Karpas-422 (cell line): ENCODE data around the gene DMAC2. TPM values are rescaled to one million over a fixed set of nuclear protein-coding genes. Genes with fewer than 3 reads are reported as not detected.
A peak's percentile ranks its signal among the peaks of the same experiment; 100 is the strongest.
"Not testable (repeated sequence)": the region's sequence is repeated elsewhere in the genome, so short reads cannot be mapped to it uniquely, and the experiment has no call there.

Experiments
- DNase-seq: peaks from one replicate; pipeline ENCODE4 v3.0.0-alpha.2; 2015
- H2AFZ ChIP-seq: fragments of 200-600 bp; sonication (generic); 2 replicates; pipeline ENCODE4 v1.6.1; 2014; ENCODE audit warnings: antibody characterized with exemption, low read length, mixed read lengths
- H3K27ac ChIP-seq: fragments of 200-600 bp; sonication (generic); 2 replicates; pipeline ENCODE4 v1.5.1; 2014; ENCODE audit warnings: mild to moderate bottlenecking, low read length, moderate library complexity
- H3K27me3 ChIP-seq: fragments of 200-600 bp; sonication (generic); 2 replicates; pipeline ENCODE4 v1.6.1; 2014; ENCODE audit warnings: low read length, mixed read lengths
- H3K36me3 ChIP-seq: fragments of 200-600 bp; sonication (generic); 2 replicates; pipeline ENCODE4 v1.6.1; 2014; ENCODE audit warnings: low read length, mixed read lengths; ENCODE audit not compliant: insufficient read depth
- H3K4me1 ChIP-seq: fragments of 200-600 bp; sonication (generic); 2 replicates; pipeline ENCODE4 v1.6.1; 2014; ENCODE audit warnings: mild to moderate bottlenecking, low read length, mixed read lengths
- H3K4me2 ChIP-seq: fragments of 200-600 bp; sonication (generic); 2 replicates; pipeline ENCODE4 v1.6.1; 2014; ENCODE audit warnings: low read length, low read depth, mild to moderate bottlenecking; ENCODE audit not compliant: poor library complexity, severe bottlenecking
- H3K4me3 ChIP-seq: fragments of 200-600 bp; sonication (generic); 2 replicates; pipeline ENCODE4 v1.5.1; 2014; ENCODE audit warnings: mild to moderate bottlenecking, antibody characterized with exemption, low read length, mixed read lengths
- H3K79me2 ChIP-seq: fragments of 200-600 bp; sonication (generic); 2 replicates; pipeline ENCODE4 v1.6.1; 2014; ENCODE audit warnings: mild to moderate bottlenecking, low read length, mixed read lengths
- H3K9ac ChIP-seq: fragments of 200-600 bp; sonication (generic); 2 replicates; pipeline ENCODE4 v1.6.0; 2014; ENCODE audit warnings: low read length
- H3K9me2 ChIP-seq: fragments of 200-600 bp; sonication (generic), shearing (Covaris generic); replicated peaks from 2 replicates; pipeline ENCODE4 v1.6.0; 2014; ENCODE audit warnings: mild to moderate bottlenecking, low read length, moderate library complexity; ENCODE audit not compliant: insufficient read depth
- H3K9me3 ChIP-seq: fragments of 300-700, 200-600 bp; sonication (generic); 2 replicates; pipeline ENCODE4 v1.6.1; 2014; ENCODE audit warnings: low read length, mixed read lengths
- H4K20me1 ChIP-seq: fragments of 200-600 bp; sonication (generic); 2 replicates; pipeline ENCODE4 v1.6.1; 2014; ENCODE audit warnings: mild to moderate bottlenecking, antibody characterized with exemption, low read length, low read depth; ENCODE audit not compliant: insufficient read depth
- total RNA-seq: library from RNA; depleted of rRNA; stranded (reverse); fragments of >200 nt; shearing (Covaris generic); gene quantifications from 2 replicates; pipeline ENCODE4 v1.2.3, GENCODE V29; 2014; ENCODE audit warnings: low replicate concordance

Gene DMAC2
- total RNA-seq, 1 experiment from 2014 or later: 30.3 TPM

GRCh38 chr19:41436674-41436951 lies 3.1 kb downstream of the DMAC2 start:
- H3K27ac ChIP-seq: no peak overlapping the region
- H3K4me1 ChIP-seq: peaks cover 9% of the 10 kb centered on the region
- H2AFZ ChIP-seq: no peak overlapping the region
- H3K9ac ChIP-seq: no peak overlapping the region
- H3K9me3 ChIP-seq: no peaks in the 10 kb centered on the region
- H4K20me1 ChIP-seq: no peaks in the 10 kb centered on the region
- peaks cover 18% of the 10 kb centered on the region for H3K79me2 ChIP-seq
- no peaks in the 10 kb centered on the region for H3K9me2 ChIP-seq
- H3K4me3 ChIP-seq: no peak overlapping the region
- no peak overlapping the region for H3K4me2 ChIP-seq
- peaks cover 8% of the 10 kb centered on the region; the same call in 1 of the 2 replicates for H3K36me3 ChIP-seq
- no peak for DNase-seq
- H3K27me3 ChIP-seq: no peaks in the 10 kb centered on the region

GRCh38 chr19:41435936-41436673 lies 3.6 kb downstream of the DMAC2 start:
- DNase-seq: no peak
- Histone ChIP-seq H3K4me2 (no peak overlapping the region), H3K79me2 (peaks cover 18% of the 10 kb centered on the region), H3K9me3 (no peaks in the 10 kb centered on the region), H3K27ac (no peak overlapping the region), H3K4me3 (no peak overlapping the region), H4K20me1 (no peaks in the 10 kb centered on the region), H3K27me3 (no peaks in the 10 kb centered on the region), H3K9ac (no peak overlapping the region), H3K36me3 (peaks cover 8% of the 10 kb centered on the region; the same call in 1 of the 2 replicates), H2AFZ (no peak overlapping the region), H3K9me2 (no peaks in the 10 kb centered on the region), H3K4me1 (peaks cover 9% of the 10 kb centered on the region)

- not testable (repeated sequence) for H3K4me1 ChIP-seq, H3K9ac ChIP-seq
These were observed 4.3 kb downstream of the DMAC2 start for GRCh38 chr19:41435376-41435775.

GRCh38 chr19:41434450-41434849 lies 5.3 kb downstream of the DMAC2 start:
- no peak overlapping the region for H3K4me2 ChIP-seq
- no peaks in the 10 kb centered on the region for H3K9me3 ChIP-seq
- peak; percentile 32 for DNase-seq
- no peaks in the 10 kb centered on the region for H3K9me2 ChIP-seq
- peaks cover 18% of the 10 kb centered on the region for H3K79me2 ChIP-seq
- no peaks in the 10 kb centered on the region for H4K20me1 ChIP-seq
- no peak overlapping the region for H2AFZ ChIP-seq
- H3K4me1 ChIP-seq: peaks cover 9% of the 10 kb centered on the region
- H3K9ac ChIP-seq: no peak overlapping the region
- H3K27me3 ChIP-seq: no peaks in the 10 kb centered on the region
- peaks cover 8% of the 10 kb centered on the region; the same call in 1 of the 2 replicates for H3K36me3 ChIP-seq
- H3K4me3 ChIP-seq: no peak overlapping the region
- no peak overlapping the region for H3K27ac ChIP-seq

More at GRCh38 chr19:41435376-41435775, 4.3 kb downstream of the DMAC2 start:
- H3K4me2 ChIP-seq, H4K20me1 ChIP-seq, H3K9me2 ChIP-seq, H3K9me3 ChIP-seq, H3K36me3 ChIP-seq, H3K27me3 ChIP-seq, DNase-seq, H3K27ac ChIP-seq, H2AFZ ChIP-seq, H3K4me3 ChIP-seq: not testable (repeated sequence)
- H3K79me2 ChIP-seq: peaks cover 18% of the 10 kb centered on the region

GRCh38 chr19:41433171-41433570 lies 6.5 kb downstream of the DMAC2 start:
- no peak overlapping the region for H3K27ac ChIP-seq
- H3K79me2 ChIP-seq: peaks cover 6% of the 10 kb centered on the region
- H3K4me2 ChIP-seq: no peak overlapping the region
- no peaks in the 10 kb centered on the region for H3K9me2 ChIP-seq
- no peaks in the 10 kb centered on the region for H3K9me3 ChIP-seq
- peaks cover 4% of the 10 kb centered on the region for H3K4me1 ChIP-seq
- H2AFZ ChIP-seq: no peak overlapping the region
- H3K9ac ChIP-seq: no peak overlapping the region
- peaks cover 8% of the 10 kb centered on the region; the same call in 1 of the 2 replicates for H3K36me3 ChIP-seq
- peak; percentile 37 for DNase-seq
- no peaks in the 10 kb centered on the region for H3K27me3 ChIP-seq
- H3K4me3 ChIP-seq: no peak overlapping the region
- no peaks in the 10 kb centered on the region for H4K20me1 ChIP-seq

GRCh38 chr19:41431426-41432386 lies 8.0 kb downstream of the DMAC2 start:
- Histone ChIP-seq H3K27me3 (no peaks in the 10 kb centered on the region), H3K27ac (no peak overlapping the region), H3K4me2 (no peak overlapping the region), H4K20me1 (no peaks in the 10 kb centered on the region), H3K9me2 (no peaks in the 10 kb centered on the region), H3K9me3 (no peaks in the 10 kb centered on the region), H3K9ac (no peak overlapping the region), H3K4me1 (peaks cover 11% of the 10 kb centered on the region), H3K4me3 (no peak overlapping the region), H3K79me2 (no peaks in the 10 kb centered on the region), H2AFZ (no peak overlapping the region), H3K36me3 (peaks cover 8% of the 10 kb centered on the region; the same call in 1 of the 2 replicates)
- DNase-seq: peak; percentile 46

GRCh38 chr19:41430922-41431321 lies 8.8 kb downstream of the DMAC2 start:
- H3K9ac ChIP-seq: no peak overlapping the region
- H3K9me2 ChIP-seq: no peaks in the 10 kb centered on the region
- no peaks in the 10 kb centered on the region for H3K9me3 ChIP-seq
- peak; percentile 37 for DNase-seq
- H3K4me1 ChIP-seq: peaks cover 11% of the 10 kb centered on the region
- no peaks in the 10 kb centered on the region for H3K27me3 ChIP-seq
- H4K20me1 ChIP-seq: no peaks in the 10 kb centered on the region
- no peak overlapping the region for H3K27ac ChIP-seq
- H3K36me3 ChIP-seq: peaks cover 8% of the 10 kb centered on the region; the same call in 1 of the 2 replicates
- no peak overlapping the region for H2AFZ ChIP-seq
- H3K79me2 ChIP-seq: no peaks in the 10 kb centered on the region
- H3K4me3 ChIP-seq: no peak overlapping the region
- H3K4me2 ChIP-seq: no peak overlapping the region

GRCh38 chr19:41428481-41428859 lies 11.2 kb downstream of the DMAC2 start:
- Histone ChIP-seq H3K9ac (no peak overlapping the region), H3K9me3 (no peaks in the 10 kb centered on the region), H3K79me2 (no peaks in the 10 kb centered on the region), H2AFZ (no peak overlapping the region), H3K9me2 (no peaks in the 10 kb centered on the region), H3K27ac (no peak overlapping the region), H4K20me1 (no peaks in the 10 kb centered on the region), H3K4me3 (no peak overlapping the region), H3K4me1 (peaks cover 11% of the 10 kb centered on the region), H3K4me2 (no peak overlapping the region), H3K36me3 (peaks cover 7% of the 10 kb centered on the region; the same call in 1 of the 2 replicates), H3K27me3 (no peaks in the 10 kb centered on the region)
- DNase-seq: no peak
